H1 (cell line): ENCODE results near the gene KCTD2. TPM values are rescaled to one million over a fixed set of nuclear protein-coding genes. Genes with fewer than 3 reads are reported as not detected.

Experiments used
- CTCF ChIA-PET: fragments of 300-600 bp; sonication (Branson Sonifier 250); formaldehyde crosslinking; loops from one replicate; lab custom pipeline; 2021; ENCODE audit not compliant: partially characterized antibody; lab: Charles Lee
- POLR2A ChIA-PET: fragments of 300-600 bp; sonication (Branson Sonifier 250); formaldehyde crosslinking; loops from one replicate; lab custom pipeline; 2021; ENCODE audit warnings: inconsistent platforms; ENCODE audit not compliant: partially characterized antibody; lab: Charles Lee
- DNase-seq, 2 experiments: peaks; one replicate each; pipeline versions ENCODE4 v3.0.0 to v3.0.0-alpha.2; 2010 to 2022; ENCODE audit warnings: low spot score in 2 of 2, low read depth in 1 of 2, mixed read lengths in 1 of 2
- FAIRE-seq: peaks from 2 replicates; lab custom pipeline; 2011; peaks lifted over from hg19 to GRCh38; lab: Jason Lieb, UNC
- H2AFZ ChIP-seq: 2 replicates; pipeline ENCODE4 v1.8.1; 2012; ENCODE audit warnings: low read length, inconsistent platforms
- H2AK5ac ChIP-seq: 2 replicates; pipeline ENCODE4 v1.6.1; 2013; ENCODE audit warnings: low read depth, low read length
- H2BK120ac ChIP-seq: replicated peaks from 2 replicates; pipeline ENCODE3; 2013; ENCODE audit warnings: low read depth, low read length, inconsistent platforms
- H2BK12ac ChIP-seq: 2 replicates; pipeline ENCODE4 v1.6.1; 2013; ENCODE audit warnings: low read depth, low read length
- H2BK15ac ChIP-seq: 2 replicates; pipeline ENCODE4 v1.6.1; 2013; ENCODE audit warnings: low read length
- H2BK20ac ChIP-seq: 2 replicates; pipeline ENCODE4 v1.6.1; 2013; ENCODE audit warnings: low read length
- H2BK5ac ChIP-seq: 2 replicates; pipeline ENCODE4 v1.6.1; 2013; ENCODE audit warnings: low read depth, low read length
- H3K14ac ChIP-seq: 2 replicates; pipeline ENCODE4 v1.6.1; 2013; ENCODE audit warnings: inconsistent platforms; ENCODE audit not compliant: insufficient read length
- H3K18ac ChIP-seq: 2 replicates; pipeline ENCODE4 v1.6.1; 2013; ENCODE audit warnings: low read length; ENCODE audit errors: extremely low read depth
- H3K23ac ChIP-seq: 2 replicates; pipeline ENCODE4 v1.6.1; 2013; ENCODE audit warnings: inconsistent platforms; ENCODE audit not compliant: insufficient read length
- H3K23me2 ChIP-seq: 2 replicates; pipeline ENCODE4 v1.6.1; 2013; ENCODE audit warnings: low read depth, low read length
- H3K27ac ChIP-seq: 2 replicates; pipeline ENCODE4 v1.6.1; 2011; ENCODE audit warnings: low read depth, low read length, inconsistent platforms
- H3K27me3 ChIP-seq, 4 experiments: replicated peaks in 1 of 4; 1 replicate in 1 of 4; 2 replicates in 3 of 4; pipeline versions ENCODE4 v1.6.1 to v1.8.1; 2011 to 2013; ENCODE audit warnings: low read length in 3 of 4, mild to moderate bottlenecking in 3 of 4, inconsistent platforms in 2 of 4, mixed read lengths in 2 of 4, moderate library complexity in 1 of 4; ENCODE audit not compliant: control insufficient read depth in 3 of 4, insufficient read depth in 3 of 4; ENCODE audit errors: extremely low read depth in 1 of 4
- H3K36me3 ChIP-seq, 4 experiments: 2 replicates each; pipeline versions ENCODE4 v1.6.1 to v1.8.1; 2011 to 2013; ENCODE audit warnings: mild to moderate bottlenecking in 4 of 4, low read length in 3 of 4, moderate library complexity in 2 of 4, control low read depth in 1 of 4, inconsistent platforms in 1 of 4; ENCODE audit not compliant: insufficient read depth in 4 of 4, control insufficient read depth in 2 of 4
- H3K4ac ChIP-seq: replicated peaks from 2 replicates; pipeline ENCODE3; 2013; ENCODE audit warnings: low read length, low read depth, mixed read lengths, inconsistent platforms; ENCODE audit not compliant: insufficient read length
- H3K4me1 ChIP-seq, 4 experiments: replicated peaks in 1 of 4; 1 replicate in 1 of 4; 2 replicates in 3 of 4; pipeline versions ENCODE4 v1.6.1 to v1.8.1; 2011 to 2013; ENCODE audit warnings: low read length in 3 of 4, inconsistent platforms in 2 of 4, mixed read lengths in 1 of 4; ENCODE audit not compliant: insufficient read depth in 4 of 4, control insufficient read depth in 3 of 4
- H3K4me2 ChIP-seq, 2 experiments: 2 replicates each; pipeline versions ENCODE4 v1.6.1 to v1.8.1; 2011 to 2013; ENCODE audit warnings: low read depth in 2 of 2, low read length in 2 of 2, control low read depth in 1 of 2, inconsistent platforms in 1 of 2, mild to moderate bottlenecking in 1 of 2; ENCODE audit not compliant: insufficient read depth in 1 of 2
- H3K4me3 ChIP-seq, 4 experiments: fragments of 200-600, 300-600 bp in 1 of 4; sonication (generic), shearing (Covaris generic), sonication (Bioruptor Twin) in 1 of 4; 2 replicates each; pipeline versions ENCODE4 v1.5.1 to v1.8.1; 2011 to 2016; ENCODE audit warnings: low read length in 4 of 4, low read depth in 3 of 4, control low read depth in 2 of 4, inconsistent platforms in 2 of 4, mild to moderate bottlenecking in 2 of 4, mixed read lengths in 1 of 4, moderate library complexity in 1 of 4; ENCODE audit not compliant: insufficient read depth in 2 of 4; ENCODE audit errors: extremely low read depth in 1 of 4
- H3K56ac ChIP-seq: replicated peaks from 2 replicates; pipeline ENCODE3; 2013; ENCODE audit warnings: low read depth, mild to moderate bottlenecking, mixed read lengths, low read length, inconsistent platforms; ENCODE audit not compliant: insufficient read length
- H3K79me1 ChIP-seq: 2 replicates; pipeline ENCODE4 v1.6.1; 2013; ENCODE audit warnings: low read depth, low read length, control low read depth
- H3K79me2 ChIP-seq, 2 experiments: 2 replicates each; pipeline versions ENCODE4 v1.6.1 to v1.8.1; 2012 to 2013; ENCODE audit warnings: low read length in 2 of 2, mild to moderate bottlenecking in 2 of 2, inconsistent platforms in 1 of 2; ENCODE audit not compliant: insufficient read depth in 2 of 2, control insufficient read depth in 1 of 2
- H3K9ac ChIP-seq, 4 experiments: replicated peaks in 1 of 4; 1 replicate in 1 of 4; 2 replicates in 3 of 4; pipeline versions ENCODE4 v1.6.1 to v1.8.1; 2011 to 2013; ENCODE audit warnings: low read depth in 3 of 4, low read length in 3 of 4, control low read depth in 2 of 4, mild to moderate bottlenecking in 2 of 4, moderate library complexity in 2 of 4, inconsistent platforms in 1 of 4; ENCODE audit errors: extremely low read depth in 1 of 4
- H3K9me3 ChIP-seq, 2 experiments: 2 replicates each; pipeline versions ENCODE4 v1.6.1 to v1.8.1; 2012 to 2013; ENCODE audit warnings: mild to moderate bottlenecking in 2 of 2, moderate library complexity in 2 of 2, control low read depth in 1 of 2, inconsistent platforms in 1 of 2, low read depth in 1 of 2, low read length in 1 of 2, mixed read lengths in 1 of 2; ENCODE audit not compliant: insufficient read depth in 2 of 2
- H4K20me1 ChIP-seq, 2 experiments: replicated peaks in 1 of 2; 2 replicates each; pipeline versions ENCODE3 to v1.8.1; 2011 to 2013; ENCODE audit warnings: inconsistent platforms in 2 of 2, low read length in 2 of 2, mild to moderate bottlenecking in 1 of 2; ENCODE audit not compliant: insufficient read depth in 2 of 2, control insufficient read depth in 1 of 2
- H4K5ac ChIP-seq: 2 replicates; pipeline ENCODE4 v1.6.1; 2013; ENCODE audit warnings: low read length, low read depth, mixed read lengths, inconsistent platforms; ENCODE audit not compliant: insufficient read length
- H4K8ac ChIP-seq: 2 replicates; pipeline ENCODE4 v1.8.0; 2013; ENCODE audit warnings: mild to moderate bottlenecking, moderate library complexity, low read length, inconsistent platforms; ENCODE audit not compliant: insufficient read depth; ENCODE audit errors: extremely low read depth
- H4K91ac ChIP-seq: replicated peaks from 2 replicates; pipeline ENCODE3; 2013; ENCODE audit warnings: low read length, mixed read lengths, inconsistent platforms; ENCODE audit not compliant: insufficient read length
- CBX5 ChIP-seq: fragments of 300-800, 300-1000 bp; sonication (generic); IDR thresholded peaks from 2 replicates; pipeline ENCODE4 v1.7.1; 2016; ENCODE audit warnings: antibody characterized with exemption, low read length, low read depth
- HDAC6 ChIP-seq: IDR thresholded peaks from one replicate; pipeline ENCODE4 v1.7.1; 2012; ENCODE audit warnings: low read depth, mild to moderate bottlenecking, inconsistent platforms, low read length, moderate library complexity
- JUN ChIP-seq: IDR thresholded peaks from 2 replicates; pipeline ENCODE4 v1.6.1; 2011; ENCODE audit warnings: low read depth, mild to moderate bottlenecking, improper control_type of control experiment, low read length
- KDM5A ChIP-seq: fragments of 200-600 bp; IDR thresholded peaks from 2 replicates; pipeline ENCODE4 v1.7.1; 2012; ENCODE audit warnings: mild to moderate bottlenecking, low read length, inconsistent platforms, mixed read lengths
- PHF8 ChIP-seq: fragments of 200-600 bp; sonication (generic); conservative IDR thresholded peaks from 2 replicates; pipeline ENCODE4 v1.7.1; 2012; ENCODE audit warnings: low read depth, mild to moderate bottlenecking, inconsistent platforms, low read length, moderate library complexity
- RAD21 ChIP-seq, 2 experiments: IDR thresholded peaks in 1 of 2; conservative IDR thresholded peaks in 1 of 2; 2 replicates each; pipeline ENCODE4 v1.6.1; 2011; ENCODE audit warnings: low read depth in 2 of 2, low read length in 2 of 2, improper control_type of control experiment in 1 of 2, inconsistent platforms in 1 of 2, mild to moderate bottlenecking in 1 of 2, moderate library complexity in 1 of 2
- SIX5 ChIP-seq: IDR thresholded peaks from 2 replicates; pipeline ENCODE4 v1.6.1; 2011; ENCODE audit warnings: mild to moderate bottlenecking, low read depth, low read length
- SP4 ChIP-seq: IDR thresholded peaks from 2 replicates; pipeline ENCODE4 v1.6.1; 2012; ENCODE audit warnings: low read length, inconsistent platforms
- TAF1 ChIP-seq: IDR thresholded peaks from 2 replicates; pipeline ENCODE4 v1.6.1; 2011; ENCODE audit warnings: mild to moderate bottlenecking, low read depth, low read length
- TBP ChIP-seq: IDR thresholded peaks from 2 replicates; pipeline ENCODE4 v1.6.1; 2011; ENCODE audit warnings: low read depth, low read length, improper control_type of control experiment
- WGBS, 2 experiments: shearing (Covaris generic) in 1 of 2; methylation state at CpG; one replicate each; pipeline versions ENCODE4 v1.1.6 to v1.1.7; 2013 to 2015; ENCODE audit warnings: low lambda C conversion rate in 2 of 2, mixed read lengths in 2 of 2, inconsistent platforms in 1 of 2, low coverage in 1 of 2, missing lambda C conversion rate in 1 of 2; ENCODE audit not compliant: insufficient replicate concordance in 2 of 2, insufficient coverage in 1 of 2, insufficient read length in 1 of 2; ENCODE audit errors: extremely low coverage in 1 of 2, missing lambda C conversion rate in 1 of 2; 5-methylcytosine and 5-hydroxymethylcytosine counted together
- polyA plus RNA-seq, 7 experiments: library from polyadenylated mRNA; depleted of rRNA in 3 of 7; stranded (reverse) in 5 of 7; unstranded in 2 of 7; fragments of >200 nt in 5 of 7; fragments of 200-250 nt in 2 of 7; gene quantifications; 1 replicate in 5 of 7; 2 replicates in 1 of 7; 4 replicates in 1 of 7; pipeline versions ENCODE4 v1.2.1 to v1.2.3, GENCODE V29; 2011 to 2013; ENCODE audit warnings: missing spikeins in 2 of 7, mixed read lengths in 2 of 7
- total RNA-seq: library from RNA; stranded (reverse); fragmentation: NEBNext Ultra II Directional; extraction: Animal tissue kit (Norgen Biotek cat#: 25700); gene quantifications from 2 replicates; pipeline ENCODE4 v1.2.1, GENCODE V29; 2021
- TF ChIP-seq, protein P1 (sequence below): IDR thresholded peaks from 2 replicates; pipeline ENCODE4 v1.6.1; 2012; ENCODE audit warnings: inconsistent platforms

Gene KCTD2
- total and polyA plus RNA-seq, 2 of the 8 experiments (the other 6 are each of a cell fraction or from before 2014, with no cell fraction given): 33.7 to 36.8 TPM

GRCh38 chr17:75036643-75037268 is 10.3 kb upstream of the KCTD2 start:
- Histone ChIP-seq H3K56ac (no peak overlapping the region), H2BK15ac (no peak overlapping the region), H3K27me3 (no peaks in the 10 kb centered on the region), H3K79me2 (no peaks in the 10 kb centered on the region), H3K4me2 (no peak overlapping the region), H3K79me1 (no peaks in the 10 kb centered on the region), H3K4me3 (no peak overlapping the region), H4K8ac (peak overlapping the region; percentile 16; the same call in 1 of the 2 replicates), H4K5ac (no peak overlapping the region), H3K9me3 (no peaks in the 10 kb centered on the region), H3K23ac (no peak overlapping the region), H3K9ac (no peak overlapping the region), H3K36me3 (peaks cover 7 to 34% (median 23%) of the 10 kb centered on the region in 4 experiments; a peak in 7 of 8 replicates), H3K18ac (0 out of 2 replicates have a peak overlapping the region, but pooled peaks have one; percentile 38), H2BK120ac (no peak overlapping the region), H3K4me1 (peaks cover 5 to 10% (median 7%) of the 10 kb centered on the region in 4 experiments; a peak in 6 of 7 replicates), H2BK5ac (peak overlapping the region; percentile 82; the same call in 1 of the 2 replicates), H3K27ac (0 out of 2 replicates have a peak overlapping the region, but pooled peaks have one; percentile 7), H2BK20ac (no peak overlapping the region), H3K4ac (no peak overlapping the region), H2AK5ac (peak overlapping the region; percentile 59; the same call in 1 of the 2 replicates), H4K91ac (no peak overlapping the region), H3K14ac (no peak overlapping the region), H2AFZ (no peak overlapping the region), H2BK12ac (peak overlapping the region; percentile 81), H3K23me2 (no peaks in the 10 kb centered on the region), H4K20me1 (no peaks in the 10 kb centered on the region)
- POLR2A ChIA-PET: interaction anchor here (0.9 to 3.7 kb wide), 10 partner anchors 8 to 118 kb away, joined by 3 to 63 read pairs (median 4); partner anchors contain the start of genes ATP5PD, KCTD2 and MRPL58
- DNase-seq (no peak), FAIRE-seq (no peak)
- 90% methylated on average over 27 of the region's 27 CpGs; no CpG with 5 or more reads in 1 of the 2 experiments for WGBS, 2 experiments
- CTCF ChIA-PET: interaction anchor here (0.6 to 3.4 kb wide), 5 partner anchors 22 to 112 kb away, joined by 3 to 28 read pairs (median 3); no protein-coding TSS in a partner anchor
- TF ChIP-seq SIX5: no peak
- no peak for TF ChIP-seq RAD21 (IDR thresholded peaks at IDR 0.05 in 1 of 2, conservative IDR thresholded peaks at IDR 0.05 in 1 of 2; ENCODE audit: low read depth in 2 of 2, low read length in 2 of 2)
- TF ChIP-seq TBP: no peak
- no peak for TF ChIP-seq JUN
- no peak for TF ChIP-seq HDAC6
- TF ChIP-seq SP4: no peak
- no peak for TF ChIP-seq KDM5A
- TF ChIP-seq TAF1: no peak
- no peak for TF ChIP-seq CBX5
- TF ChIP-seq, protein P1, sequence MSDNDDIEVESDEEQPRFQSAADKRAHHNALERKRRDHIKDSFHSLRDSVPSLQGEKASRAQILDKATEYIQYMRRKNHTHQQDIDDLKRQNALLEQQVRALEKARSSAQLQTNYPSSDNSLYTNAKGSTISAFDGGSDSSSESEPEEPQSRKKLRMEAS: no peak
- no peak for TF ChIP-seq PHF8
